HepG2 (cell line): Measurements from ENCODE around the gene SF3B2.

Source experiments
- BRCA1 ChIP-seq: sonication (generic); formaldehyde crosslinking; IDR thresholded peaks from 2 replicates; pipeline ENCODE4 v1.4.0; 2020; ENCODE audit warnings: missing genetic modification reagents
- CTCF ChIP-seq: sonication (generic); formaldehyde crosslinking; IDR thresholded peaks from 2 replicates; pipeline ENCODE4 v1.5.0; 2020; ENCODE audit warnings: mild to moderate bottlenecking, missing genetic modification reagents, moderate library complexity
- RELA ChIP-seq: sonication (generic); formaldehyde crosslinking; IDR thresholded peaks from 2 replicates; pipeline ENCODE4 v1.4.0; 2020; ENCODE audit warnings: missing genetic modification reagents

DNA sequence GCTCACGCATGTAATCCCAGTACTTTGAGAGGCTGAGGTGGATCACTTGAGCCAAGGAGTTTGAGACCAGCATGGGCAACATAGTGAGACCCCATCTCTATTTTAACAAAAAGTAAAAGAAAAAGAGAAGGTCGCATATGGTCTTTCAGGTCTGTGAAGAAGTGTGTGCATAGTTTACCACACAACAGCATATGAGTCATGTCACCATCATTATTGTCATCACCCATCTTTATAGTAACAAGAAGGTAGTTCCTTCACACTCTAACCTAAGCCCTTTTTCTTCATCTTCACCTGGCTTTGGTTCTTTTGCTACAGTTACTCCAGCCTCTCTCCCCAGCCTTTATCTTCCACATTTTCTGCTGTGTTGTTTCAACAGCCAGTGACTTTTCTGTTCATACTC, 57.1 kb downstream of the SF3B2 start:
- TF ChIP-seq CTCF (CRISPR knock-in tag): no peak
- no peak for TF ChIP-seq BRCA1
- TF ChIP-seq RELA: no peak
